ENCODE results near the gene TET2.

TET2 gene

GRCh38 chr4:105234582-105234981, 87.9 kb downstream of the TET2 start:
- no peak for DNase-seq (ENCODE audit: low read depth)

GRCh38 chr4:105236202-105236915, 89.7 kb downstream of the TET2 start:
- DNase-seq (ENCODE audit: low read depth): no peak

- no peak for DNase-seq (ENCODE audit: low read depth)
Measured at GRCh38 chr4:105236916-105237311, 90.2 kb downstream of the TET2 start.

GRCh38 chr4:105240037-105240436, 93.4 kb downstream of the TET2 start:
- no peak for DNase-seq (ENCODE audit: low read depth)

- DNase-seq (ENCODE audit: low read depth): no peak
Measured at GRCh38 chr4:105241451-105241850, 94.8 kb downstream of the TET2 start.

GRCh38 chr4:105243446-105243845, 96.8 kb downstream of the TET2 start:
- no peak for DNase-seq (ENCODE audit: low read depth)

- no peak for DNase-seq (ENCODE audit: low read depth)
Measured at GRCh38 chr4:105246712-105247111, 100.0 kb downstream of the TET2 start.

GRCh38 chr4:105248613-105249012, 101.9 kb downstream of the TET2 start:
- no peak for DNase-seq (ENCODE audit: low read depth)

- no peak for DNase-seq (ENCODE audit: low read depth)
Measured at GRCh38 chr4:105257817-105258495, 111.3 kb downstream of the TET2 start.

- DNase-seq (ENCODE audit: low read depth): no peak
Measured at GRCh38 chr4:105265689-105266088, 119.0 kb downstream of the TET2 start.

- no peak for DNase-seq (ENCODE audit: low read depth)
Measured at GRCh38 chr4:105267280-105267679, 120.6 kb downstream of the TET2 start.

GRCh38 chr4:105272002-105272401, 125.3 kb downstream of the TET2 start:
- no peak for DNase-seq (ENCODE audit: low read depth)

- DNase-seq (ENCODE audit: low read depth): no peak
Measured at GRCh38 chr4:105273230-105273629, 126.6 kb downstream of the TET2 start.

GRCh38 chr4:105274090-105274489, 127.4 kb downstream of the TET2 start:
- no peak for DNase-seq (ENCODE audit: low read depth)

- no peak for DNase-seq (ENCODE audit: low read depth)
Measured at GRCh38 chr4:105274504-105274903, 127.8 kb downstream of the TET2 start.

GRCh38 chr4:105276361-105277104, 129.9 kb downstream of the TET2 start:
- no peak for DNase-seq (ENCODE audit: low read depth)

- DNase-seq (ENCODE audit: low read depth): no peak
Measured at GRCh38 chr4:105277702-105278101, 131.0 kb downstream of the TET2 start.

GRCh38 chr4:105279314-105279713, 132.6 kb downstream of the TET2 start:
- no peak for DNase-seq (ENCODE audit: low read depth)

- no peak for DNase-seq (ENCODE audit: low read depth)
Measured at GRCh38 chr4:105280338-105281123, 133.9 kb downstream of the TET2 start.

- DNase-seq (ENCODE audit: low read depth): no peak
Measured at GRCh38 chr4:105281124-105281415, 134.4 kb downstream of the TET2 start.

GRCh38 chr4:105282489-105282888, 135.8 kb downstream of the TET2 start:
- DNase-seq (ENCODE audit: low read depth): no peak

- DNase-seq (ENCODE audit: low read depth): no peak
Measured at GRCh38 chr4:105283501-105283900, 136.8 kb downstream of the TET2 start.

GRCh38 chr4:105288121-105288520, 141.4 kb downstream of the TET2 start:
- DNase-seq (ENCODE audit: low read depth): no peak
